ENCODE data around the gene CLDN3. TPM values are rescaled to one million over a fixed set of nuclear protein-coding genes. Genes with fewer than 3 reads are reported as not detected.
"Not testable (repeated sequence)": the region's sequence is repeated elsewhere in the genome, so short reads cannot be mapped to it uniquely, and the experiment has no call there.

CLDN3 gene
- total RNA-seq, 4 donors from 2014 or later = 672 to 1,662 (median 1,512) TPM

DNA sequence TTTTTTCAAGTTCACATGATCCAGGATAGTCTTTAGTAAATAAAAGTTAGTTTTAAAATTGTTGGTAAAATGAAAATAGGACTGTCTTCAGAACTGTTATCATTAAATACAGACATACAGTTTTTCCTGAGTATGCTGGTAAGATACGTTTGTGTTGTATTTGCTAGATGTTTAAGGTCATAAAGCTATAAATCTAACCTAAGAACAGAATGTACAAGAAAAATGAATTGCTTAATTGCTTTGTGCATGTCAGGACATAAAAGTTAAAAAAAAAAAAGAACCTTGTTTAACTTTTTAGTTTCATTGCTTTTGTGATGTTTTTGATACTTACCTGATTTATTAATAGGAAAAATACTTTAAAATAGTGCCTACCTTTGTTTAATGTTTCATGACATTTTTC is 31.5 kb upstream of the CLDN3 start:
- no peaks in the 10 kb centered on the region for H3K27me3 ChIP-seq
- DNase-seq = no peak
- H3K9me3 ChIP-seq = no peaks in the 10 kb centered on the region
- no peaks in the 10 kb centered on the region for H3K36me3 ChIP-seq
- TF ChIP-seq POLR2AphosphoS5 (IDR thresholded peaks at IDR 0.05) (peak in 2 of 3 donors; percentile 62 to 69), EP300 (IDR thresholded peaks at IDR 0.05; ENCODE audit: low read depth) (peak; percentile 53), POLR2A (IDR thresholded peaks at IDR 0.05) (no peak)
- TF ChIP-seq, protein P1, sequence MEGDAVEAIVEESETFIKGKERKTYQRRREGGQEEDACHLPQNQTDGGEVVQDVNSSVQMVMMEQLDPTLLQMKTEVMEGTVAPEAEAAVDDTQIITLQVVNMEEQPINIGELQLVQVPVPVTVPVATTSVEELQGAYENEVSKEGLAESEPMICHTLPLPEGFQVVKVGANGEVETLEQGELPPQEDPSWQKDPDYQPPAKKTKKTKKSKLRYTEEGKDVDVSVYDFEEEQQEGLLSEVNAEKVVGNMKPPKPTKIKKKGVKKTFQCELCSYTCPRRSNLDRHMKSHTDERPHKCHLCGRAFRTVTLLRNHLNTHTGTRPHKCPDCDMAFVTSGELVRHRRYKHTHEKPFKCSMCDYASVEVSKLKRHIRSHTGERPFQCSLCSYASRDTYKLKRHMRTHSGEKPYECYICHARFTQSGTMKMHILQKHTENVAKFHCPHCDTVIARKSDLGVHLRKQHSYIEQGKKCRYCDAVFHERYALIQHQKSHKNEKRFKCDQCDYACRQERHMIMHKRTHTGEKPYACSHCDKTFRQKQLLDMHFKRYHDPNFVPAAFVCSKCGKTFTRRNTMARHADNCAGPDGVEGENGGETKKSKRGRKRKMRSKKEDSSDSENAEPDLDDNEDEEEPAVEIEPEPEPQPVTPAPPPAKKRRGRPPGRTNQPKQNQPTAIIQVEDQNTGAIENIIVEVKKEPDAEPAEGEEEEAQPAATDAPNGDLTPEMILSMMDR (IDR thresholded peaks at IDR 0.05) = no peak
- H3K4me3 ChIP-seq = no peak overlapping the region
- peaks cover 0 to 32% (median 21%) of the 10 kb centered on the region in 4 donors for H3K4me1 ChIP-seq
- WGBS, 2 donors (ENCODE audit: low coverage in 1 of 2) = 23 to 39% methylated on average over 1 of the region's 1 CpG
- H3K27ac ChIP-seq = peak overlapping the region; percentile 70 to 88 (median 80)
- in situ Hi-C loops (cut with MboI; ENCODE audit: low pct_ligation_motif_present in 1 of 4, low pct_unique_long_range_greater_than_20kb in 1 of 4, low sequenced_read_pairs in 3 of 4) (no loop called here), intact Hi-C loops (cut with DNase I; ENCODE audit: low total_unique reads) (no loop called here)

DNA sequence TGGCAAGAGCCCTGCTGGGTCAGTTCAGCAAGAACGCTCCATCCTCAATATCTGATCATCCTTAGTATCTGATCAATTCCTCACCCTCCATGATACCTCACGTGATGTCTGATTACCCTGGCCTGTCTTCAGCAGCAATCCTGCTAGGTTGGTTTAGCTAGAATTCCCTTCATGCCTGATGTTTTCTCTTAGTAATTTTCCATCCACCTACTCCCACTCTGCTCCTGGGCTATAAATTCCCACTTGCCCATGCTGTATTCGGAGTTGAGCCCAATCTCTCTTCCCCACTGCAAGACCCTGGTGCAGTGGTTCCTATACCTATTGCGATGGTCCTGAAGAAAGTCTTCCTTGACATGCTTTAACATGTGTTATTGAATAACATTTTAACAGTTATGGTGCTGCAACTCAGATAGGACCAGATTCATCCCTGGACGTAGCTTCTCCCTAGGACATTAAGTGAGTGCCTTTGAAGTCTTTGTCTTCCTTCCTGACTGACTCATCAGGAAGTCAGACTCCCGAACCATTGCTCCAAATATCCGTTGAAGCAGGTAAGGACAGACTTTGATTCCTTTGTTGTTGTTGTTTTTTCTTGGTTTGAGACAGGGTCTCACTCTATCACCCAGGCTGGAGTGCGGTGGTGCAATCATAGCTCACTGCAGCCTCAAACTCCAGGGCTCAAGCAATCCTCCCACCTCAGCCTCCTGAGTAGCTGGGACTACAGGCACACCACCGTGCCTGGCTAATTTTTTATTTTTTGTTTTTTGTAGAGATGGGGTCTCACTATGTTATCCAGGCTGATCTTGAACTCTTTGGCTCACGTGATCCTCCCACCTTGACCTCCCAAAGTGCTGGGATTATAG is 29.4 kb upstream of the CLDN3 start:
- no peak overlapping the region for H3K4me3 ChIP-seq
- no peaks in the 10 kb centered on the region for H3K27me3 ChIP-seq

GRCh38 chr7:73797176-73797575 is 27.1 kb upstream of the CLDN3 start:
- H3K4me1 ChIP-seq = peaks cover 5 to 46% (median 34%) of the 10 kb centered on the region in 4 donors
- H3K9me3 ChIP-seq; DNase-seq; H3K36me3 ChIP-seq; intact Hi-C loops (cut with DNase I; ENCODE audit: low total_unique reads); H3K4me3 ChIP-seq; H3K27ac ChIP-seq; in situ Hi-C loops (cut with MboI; ENCODE audit: low pct_ligation_motif_present in 1 of 4, low pct_unique_long_range_greater_than_20kb in 1 of 4, low sequenced_read_pairs in 3 of 4); H3K27me3 ChIP-seq: not testable (repeated sequence)
- WGBS, 2 donors (ENCODE audit: low coverage in 1 of 2) = 97% methylated on average over 19 of the region's 34 CpGs; no CpG with 5 or more reads in 1 of the 2 donors

More for the DNA sequence above, 29.4 kb upstream of the CLDN3 start:
- H3K36me3 ChIP-seq = no peaks in the 10 kb centered on the region
- peaks cover under 1 to 34% (median 24%) of the 10 kb centered on the region in 4 donors for H3K4me1 ChIP-seq
- TF ChIP-seq EP300 (IDR thresholded peaks at IDR 0.05; ENCODE audit: low read depth) (no peak), POLR2AphosphoS5 (IDR thresholded peaks at IDR 0.05) (peak in 1 of 3 donors; percentile 28)
- WGBS, 2 donors (ENCODE audit: low coverage in 1 of 2) = 62 to 70% methylated on average over 4 to 10 of the region's 10 CpGs
- DNase-seq = no peak
- in situ Hi-C loops (cut with MboI; ENCODE audit: low pct_ligation_motif_present in 1 of 4, low pct_unique_long_range_greater_than_20kb in 1 of 4, low sequenced_read_pairs in 3 of 4) = no loop called here
- no peaks in the 10 kb centered on the region for H3K9me3 ChIP-seq
- intact Hi-C loops (cut with DNase I; ENCODE audit: low total_unique reads) = no loop called here
- peak overlapping the region; percentile 70 to 88 (median 80) for H3K27ac ChIP-seq

GRCh38 chr7:73796656-73797055 is 26.6 kb upstream of the CLDN3 start:
- H3K36me3 ChIP-seq; DNase-seq; H3K4me3 ChIP-seq; intact Hi-C loops (cut with DNase I; ENCODE audit: low total_unique reads); in situ Hi-C loops (cut with MboI; ENCODE audit: low pct_ligation_motif_present in 1 of 4, low pct_unique_long_range_greater_than_20kb in 1 of 4, low sequenced_read_pairs in 3 of 4); H3K27me3 ChIP-seq; H3K27ac ChIP-seq; H3K9me3 ChIP-seq: not testable (repeated sequence)
- 76% methylated on average over 4 of the region's 6 CpGs; no CpG with 5 or more reads in 1 of the 2 donors for WGBS, 2 donors (ENCODE audit: low coverage in 1 of 2)
- H3K4me1 ChIP-seq = peaks cover 5 to 47% (median 34%) of the 10 kb centered on the region in 4 donors

DNA sequence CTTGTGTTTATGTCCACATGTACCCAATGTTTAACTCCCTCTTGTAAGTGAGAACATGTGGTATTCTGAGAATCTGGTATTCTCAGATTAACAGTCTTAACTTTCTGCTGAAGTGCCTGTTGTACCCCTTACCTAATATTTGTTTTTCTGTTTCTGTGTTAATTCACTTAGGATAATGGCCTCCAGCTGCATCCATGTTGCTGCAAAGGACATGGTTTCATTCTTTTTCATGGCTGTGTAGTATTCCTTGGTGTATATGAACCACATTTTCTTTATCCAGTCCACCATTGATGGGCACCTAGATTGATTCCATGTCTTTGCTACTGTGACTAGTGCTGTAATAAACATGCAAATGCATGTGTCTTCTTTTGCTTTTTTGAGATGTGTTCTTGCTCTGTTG is 25.1 kb upstream of the CLDN3 start:
- H3K4me3 ChIP-seq; intact Hi-C loops (cut with DNase I; ENCODE audit: low total_unique reads); DNase-seq; H3K9me3 ChIP-seq; H3K36me3 ChIP-seq; H3K27me3 ChIP-seq; in situ Hi-C loops (cut with MboI; ENCODE audit: low pct_ligation_motif_present in 1 of 4, low pct_unique_long_range_greater_than_20kb in 1 of 4, low sequenced_read_pairs in 3 of 4): not testable (repeated sequence)
- Histone ChIP-seq H3K4me1 (peaks cover 5 to 38% (median 26%) of the 10 kb centered on the region in 4 donors), H3K27ac (peak overlapping the region; percentile 86 to 90 (median 88))

- H3K36me3 ChIP-seq; in situ Hi-C loops (cut with MboI; ENCODE audit: low pct_ligation_motif_present in 1 of 4, low pct_unique_long_range_greater_than_20kb in 1 of 4, low sequenced_read_pairs in 3 of 4); H3K4me3 ChIP-seq; H3K27me3 ChIP-seq; intact Hi-C loops (cut with DNase I; ENCODE audit: low total_unique reads); H3K9me3 ChIP-seq; DNase-seq: not testable (repeated sequence)
- Histone ChIP-seq H3K4me1 (peaks cover 5 to 52% (median 27%) of the 10 kb centered on the region in 4 donors), H3K27ac (peak overlapping the region in 1 of 4 donors; percentile 87)
- 84% methylated on average over 7 of the region's 7 CpGs; no CpG with 5 or more reads in 1 of the 2 donors for WGBS, 2 donors (ENCODE audit: low coverage in 1 of 2)
Observed at GRCh38 chr7:73791170-73791690, 21.2 kb upstream of the CLDN3 start.
